IPS-18a (cell line): ENCODE measurements around the gene A4GNT.
"Not testable (repeated sequence)": the region's sequence is repeated elsewhere in the genome, so short reads cannot be mapped to it uniquely, and the experiment has no call there.

Experiments
- H3K27ac ChIP-seq: one replicate; pipeline ENCODE4 v1.5.1; 2013; ENCODE audit warnings: low read length
- H3K27me3 ChIP-seq: one replicate; pipeline ENCODE4 v1.6.1; 2013; ENCODE audit warnings: mild to moderate bottlenecking, low read length; ENCODE audit not compliant: control insufficient read depth, insufficient read depth
- H3K36me3 ChIP-seq: one replicate; pipeline ENCODE4 v1.6.1; 2013; ENCODE audit warnings: low read depth, low read length; ENCODE audit not compliant: control insufficient read depth
- H3K4me1 ChIP-seq: one replicate; pipeline ENCODE4 v1.6.1; 2013; ENCODE audit warnings: low read depth, low read length; ENCODE audit not compliant: control insufficient read depth
- H3K4me3 ChIP-seq: one replicate; pipeline ENCODE4 v1.5.1; 2013; ENCODE audit warnings: low read length
- H3K9ac ChIP-seq: one replicate; pipeline ENCODE4 v1.6.1; 2013; ENCODE audit warnings: mild to moderate bottlenecking, low read length, moderate library complexity
- H3K9me3 ChIP-seq: one replicate; pipeline ENCODE4 v1.6.1; 2013; ENCODE audit warnings: low read depth, low read length; ENCODE audit not compliant: control insufficient read depth

A4GNT gene

GRCh38 chr3:138132239-138132638 is at the start of gene A4GNT:
Gene A4GNT, minus strand, starts transcription at chr3:138132390. Its CDS starts 1,134 bp downstream, at chr3:138131256.
- Histone ChIP-seq H3K9ac (no peak within 1 kb of the TSS), H3K36me3 (no peaks in the 10 kb centered on the region), H3K4me3 (no peak within 1 kb of the TSS), H3K4me1 (no peaks in the 10 kb centered on the region), H3K27ac (no peak within 1 kb of the TSS), H3K27me3 (no peaks in the 10 kb centered on the region), H3K9me3 (no peaks in the 10 kb centered on the region)

- Histone ChIP-seq H3K27me3 (peaks cover 12% of the 10 kb centered on the region), H3K36me3 (no peaks in the 10 kb centered on the region), H3K4me3 (no peak overlapping the region), H3K9me3 (no peaks in the 10 kb centered on the region), H3K27ac (no peak overlapping the region), H3K9ac (no peak overlapping the region), H3K4me1 (no peaks in the 10 kb centered on the region)
Observed at GRCh38 chr3:138180375-138181029, 48.3 kb upstream of the A4GNT start.

- H3K9ac ChIP-seq = peak within 1 kb of the TSS; percentile 75
- no peaks in the 10 kb centered on the region for H3K27me3 ChIP-seq
- H3K4me3 ChIP-seq = peak within 1 kb of the TSS; percentile 71
- peaks cover 24% of the 10 kb centered on the region for H3K36me3 ChIP-seq
- no peak within 1 kb of the TSS for H3K27ac ChIP-seq
- H3K9me3 ChIP-seq = no peaks in the 10 kb centered on the region
- H3K4me1 ChIP-seq = no peaks in the 10 kb centered on the region
Observed at GRCh38 chr3:138174421-138175131, 42.4 kb upstream of the A4GNT start, which contains the start of gene DBR1. Gene DBR1, minus strand, starts transcription at chr3:138174921. Its CDS starts 126 bp downstream, at chr3:138174795.

GRCh38 chr3:138173769-138174420 is 41.7 kb upstream of the A4GNT start:
- H3K4me1 ChIP-seq = no peaks in the 10 kb centered on the region
- no peaks in the 10 kb centered on the region for H3K9me3 ChIP-seq
- peak overlapping the region; percentile 75 for H3K9ac ChIP-seq
- peak overlapping the region; percentile 71 for H3K4me3 ChIP-seq
- peaks cover 30% of the 10 kb centered on the region for H3K36me3 ChIP-seq
- H3K27me3 ChIP-seq = no peaks in the 10 kb centered on the region
- H3K27ac ChIP-seq = no peak overlapping the region

GRCh38 chr3:138172625-138173024 is 40.4 kb upstream of the A4GNT start:
- no peaks in the 10 kb centered on the region for H3K4me1 ChIP-seq
- no peak overlapping the region for H3K4me3 ChIP-seq
- no peak overlapping the region for H3K9ac ChIP-seq
- H3K27ac ChIP-seq = no peak overlapping the region
- H3K27me3 ChIP-seq = no peaks in the 10 kb centered on the region
- no peaks in the 10 kb centered on the region for H3K9me3 ChIP-seq
- peaks cover 37% of the 10 kb centered on the region for H3K36me3 ChIP-seq

GRCh38 chr3:138165061-138165460 is 32.9 kb upstream of the A4GNT start:
- Histone ChIP-seq H3K36me3 (peaks cover 67% of the 10 kb centered on the region), H3K9ac (no peak overlapping the region), H3K9me3 (no peaks in the 10 kb centered on the region), H3K4me3 (no peak overlapping the region), H3K27ac (no peak overlapping the region), H3K4me1 (no peaks in the 10 kb centered on the region), H3K27me3 (no peaks in the 10 kb centered on the region)

GRCh38 chr3:138157743-138158142 is 25.6 kb upstream of the A4GNT start:
- Histone ChIP-seq H3K4me3 (no peak overlapping the region), H3K27ac (no peak overlapping the region), H3K9ac (no peak overlapping the region), H3K36me3 (peaks cover 14% of the 10 kb centered on the region), H3K27me3 (no peaks in the 10 kb centered on the region), H3K9me3 (no peaks in the 10 kb centered on the region), H3K4me1 (no peaks in the 10 kb centered on the region)

GRCh38 chr3:138154534-138154933 is 22.3 kb upstream of the A4GNT start:
- H3K4me3 ChIP-seq = no peak overlapping the region
- H3K9ac ChIP-seq = no peak overlapping the region
- H3K4me1 ChIP-seq = no peaks in the 10 kb centered on the region
- no peaks in the 10 kb centered on the region for H3K36me3 ChIP-seq
- no peak overlapping the region for H3K27ac ChIP-seq
- H3K9me3 ChIP-seq = no peaks in the 10 kb centered on the region
- H3K27me3 ChIP-seq = no peaks in the 10 kb centered on the region

- Histone ChIP-seq H3K9ac (no peak overlapping the region), H3K27me3 (no peaks in the 10 kb centered on the region), H3K9me3 (no peaks in the 10 kb centered on the region), H3K27ac (no peak overlapping the region), H3K36me3 (no peaks in the 10 kb centered on the region), H3K4me1 (no peaks in the 10 kb centered on the region), H3K4me3 (no peak overlapping the region)
Observed at GRCh38 chr3:138148503-138148902, 16.3 kb upstream of the A4GNT start.

- H3K9ac ChIP-seq, H3K4me3 ChIP-seq, H3K4me1 ChIP-seq, H3K9me3 ChIP-seq, H3K27me3 ChIP-seq, H3K27ac ChIP-seq, H3K36me3 ChIP-seq: not testable (repeated sequence)
Observed at GRCh38 chr3:138142181-138142580, 10.0 kb upstream of the A4GNT start.

- H3K4me1 ChIP-seq = no peaks in the 10 kb centered on the region
- H3K27ac ChIP-seq = no peak overlapping the region
- H3K27me3 ChIP-seq = no peaks in the 10 kb centered on the region
- no peak overlapping the region for H3K9ac ChIP-seq
- no peak overlapping the region for H3K4me3 ChIP-seq
- H3K36me3 ChIP-seq = no peaks in the 10 kb centered on the region
- no peaks in the 10 kb centered on the region for H3K9me3 ChIP-seq
Observed at GRCh38 chr3:138140940-138141339, 8.8 kb upstream of the A4GNT start.
